HG03095 (cell line): ENCODE data around the gene SCART1.
"Not testable (repeated sequence)": the region's sequence is repeated elsewhere in the genome, so short reads cannot be mapped to it uniquely, and the experiment has no call there.

Experiments
- ATAC-seq: cut with Tn5 transposase; IDR thresholded peaks from one replicate; pipeline ENCODE4 v1.9.1; 2021; ENCODE audit warnings: moderate library complexity; ENCODE audit not compliant: unreplicated experiment

Gene SCART1

GRCh38 chr10:133431888-133432613 is 21.7 kb upstream of the SCART1 start:
- not testable (repeated sequence) for ATAC-seq

GRCh38 chr10:133432789-133433188 is 21.0 kb upstream of the SCART1 start:
- not testable (repeated sequence) for ATAC-seq

- peak; percentile 55 for ATAC-seq
Observed at GRCh38 chr10:133438711-133439273, 15.0 kb upstream of the SCART1 start.

- no peak for ATAC-seq
Observed at GRCh38 chr10:133439517-133440461, 14.0 kb upstream of the SCART1 start.

- ATAC-seq = no peak
Observed at GRCh38 chr10:133440633-133441285, 13.0 kb upstream of the SCART1 start.

- not testable (repeated sequence) for ATAC-seq
Observed at GRCh38 chr10:133441356-133441755, 12.4 kb upstream of the SCART1 start.

- ATAC-seq = no peak
Observed at GRCh38 chr10:133441780-133442179, 12.0 kb upstream of the SCART1 start.

- ATAC-seq = no peak
Observed at GRCh38 chr10:133442191-133442966, 11.4 kb upstream of the SCART1 start.

- no peak for ATAC-seq
Observed at GRCh38 chr10:133442967-133443924, 10.5 kb upstream of the SCART1 start.

- ATAC-seq = no peak
Observed at GRCh38 chr10:133444342-133445267, 9.1 kb upstream of the SCART1 start.

- no peak for ATAC-seq
Observed at GRCh38 chr10:133445268-133445732, 8.4 kb upstream of the SCART1 start.

- no peak for ATAC-seq
Observed at GRCh38 chr10:133445751-133446708, 7.7 kb upstream of the SCART1 start.

GRCh38 chr10:133446979-133447378 is 6.8 kb upstream of the SCART1 start:
- no peak for ATAC-seq

- ATAC-seq = no peak
Observed at GRCh38 chr10:133448120-133448519, 5.6 kb upstream of the SCART1 start.

GRCh38 chr10:133451346-133451745 is 2.4 kb upstream of the SCART1 start:
- no peak for ATAC-seq

GRCh38 chr10:133452453-133452852 is 1.3 kb upstream of the SCART1 start:
- ATAC-seq = no peak
